GOT3 (cell line): ENCODE measurements around the gene GTF2B.
"Not testable (repeated sequence)": the region's sequence is repeated elsewhere in the genome, so short reads cannot be mapped to it uniquely, and the experiment has no call there.

Source experiments
- DNase-seq: peaks from one replicate; lab custom pipeline; 2025; ENCODE audit warnings: mixed read lengths; lab: John Stamatoyannopoulos, UW

The GTF2B gene

GRCh38 chr1:88883156-88883555 lies 8.2 kb downstream of the GTF2B start:
- DNase-seq = no peak

GRCh38 chr1:88880717-88881116 lies 10.7 kb downstream of the GTF2B start:
- not testable (repeated sequence) for DNase-seq

DNA sequence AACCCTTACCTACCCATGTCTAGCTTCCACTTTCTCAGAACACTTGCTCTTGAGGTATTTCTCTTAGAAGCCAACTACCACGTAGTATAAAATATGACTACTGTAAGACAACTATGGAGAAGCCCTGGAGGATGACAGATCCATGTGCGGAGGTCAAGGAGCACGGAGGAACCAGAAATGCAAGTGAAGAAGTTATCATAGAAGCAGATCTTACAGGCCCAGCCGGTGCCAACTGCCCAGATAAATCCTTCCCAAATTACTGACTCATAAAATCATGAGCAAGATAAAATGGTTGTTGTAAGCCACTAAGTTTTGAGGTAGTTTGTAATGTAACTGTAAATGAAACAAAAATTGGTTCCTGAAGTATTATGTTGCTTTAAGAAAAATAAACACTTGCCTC lies 12.6 kb downstream of the GTF2B start:
- DNase-seq = no peak

- no peak for DNase-seq
Observed at GRCh38 chr1:88877911-88878310, 13.5 kb downstream of the GTF2B start.

GRCh38 chr1:88877382-88877825 lies 14.0 kb downstream of the GTF2B start:
- no peak for DNase-seq

DNA sequence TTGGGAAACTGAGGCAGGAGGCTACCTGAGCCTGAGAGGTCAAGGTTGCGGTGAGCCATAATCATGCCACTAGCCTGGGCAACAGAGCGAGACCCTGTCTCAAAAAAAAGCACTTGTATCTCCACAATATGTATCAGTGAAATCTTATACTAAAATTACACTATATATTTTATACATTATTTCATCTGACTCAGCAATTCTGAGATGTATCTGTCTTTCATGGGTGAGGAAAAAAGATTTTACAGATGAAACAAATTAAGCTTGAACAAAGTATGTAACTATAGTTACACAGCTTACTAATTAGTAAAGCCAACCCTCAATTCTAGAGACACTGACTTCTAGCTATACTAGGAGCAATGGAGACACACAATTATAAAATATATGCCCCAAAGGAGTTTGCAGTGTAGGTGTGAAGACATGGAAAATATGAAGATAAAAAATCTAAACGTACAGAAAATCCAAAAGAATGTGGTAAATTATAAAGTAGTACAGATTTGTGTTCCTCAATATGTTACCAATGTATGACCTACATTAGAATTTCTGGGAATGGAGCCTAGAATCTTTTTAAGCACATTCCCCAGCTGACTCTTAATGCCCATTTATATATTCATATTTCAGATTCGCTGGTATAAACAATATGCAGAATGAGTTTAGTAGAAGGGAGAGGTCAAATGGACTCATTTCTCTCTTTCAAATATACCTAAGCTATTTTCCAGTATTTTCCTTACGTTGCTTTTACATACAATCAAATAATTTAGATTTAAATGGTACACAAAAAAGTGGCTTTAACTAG lies 14.6 kb downstream of the GTF2B start:
- no peak for DNase-seq

DNA sequence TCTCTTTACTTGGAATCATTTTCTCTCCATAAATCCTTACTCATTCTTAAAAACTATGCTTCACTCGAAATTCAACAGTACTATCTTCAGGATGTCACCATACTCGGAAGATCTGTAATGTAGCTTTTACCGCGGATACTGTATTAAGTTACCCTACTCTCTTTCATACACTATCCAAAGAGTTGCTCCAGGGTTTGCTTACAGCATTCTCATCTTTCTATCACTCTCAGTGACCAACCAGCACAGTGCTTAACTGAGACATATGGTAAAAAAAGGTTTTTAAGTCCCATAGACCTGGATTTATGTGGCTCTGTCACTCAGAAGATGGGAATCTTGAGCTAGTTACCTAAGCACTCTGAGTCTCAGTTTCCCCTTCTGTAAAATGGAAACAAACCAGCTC lies 15.8 kb downstream of the GTF2B start:
- DNase-seq = no peak

- no peak for DNase-seq
Observed at GRCh38 chr1:88873737-88874349, 17.5 kb downstream of the GTF2B start.

- not testable (repeated sequence) for DNase-seq
Observed at GRCh38 chr1:88869644-88870043, 21.7 kb downstream of the GTF2B start.

DNA sequence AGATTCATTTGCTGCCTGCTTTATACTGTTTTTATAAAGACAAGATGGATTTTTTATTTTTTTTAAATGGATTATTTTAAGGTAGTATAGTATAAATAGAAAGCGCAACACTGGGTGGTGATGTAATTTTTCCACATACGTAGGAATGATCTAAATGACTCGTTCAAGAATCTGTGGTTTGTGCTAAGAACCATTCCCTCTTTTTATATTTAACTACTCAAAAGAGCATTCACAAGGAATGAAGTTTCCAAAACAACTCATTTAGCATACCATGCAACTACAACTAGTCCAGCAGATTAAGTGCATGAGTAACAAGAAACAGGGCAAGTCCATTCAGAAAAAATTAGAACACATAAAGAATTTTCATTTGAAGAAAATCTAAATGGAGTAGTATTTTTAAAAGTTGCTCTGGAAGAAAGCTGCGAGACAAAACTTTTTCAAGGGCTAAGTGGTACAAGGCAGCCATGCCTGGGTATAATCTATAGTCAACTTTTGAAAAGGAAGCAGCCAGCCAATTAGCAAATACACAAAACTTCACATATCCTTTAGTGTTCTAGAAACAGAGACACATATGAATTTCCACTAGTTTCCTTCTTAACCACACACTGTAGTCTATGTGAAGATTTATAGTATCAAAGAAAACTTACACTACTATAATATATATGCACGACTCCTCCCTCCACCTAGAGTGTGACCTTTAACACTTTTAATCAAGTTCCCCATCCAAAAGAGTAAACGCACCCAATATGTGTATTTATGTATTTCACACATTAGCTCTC lies 23.4 kb downstream of the GTF2B start:
- no peak for DNase-seq

DNA sequence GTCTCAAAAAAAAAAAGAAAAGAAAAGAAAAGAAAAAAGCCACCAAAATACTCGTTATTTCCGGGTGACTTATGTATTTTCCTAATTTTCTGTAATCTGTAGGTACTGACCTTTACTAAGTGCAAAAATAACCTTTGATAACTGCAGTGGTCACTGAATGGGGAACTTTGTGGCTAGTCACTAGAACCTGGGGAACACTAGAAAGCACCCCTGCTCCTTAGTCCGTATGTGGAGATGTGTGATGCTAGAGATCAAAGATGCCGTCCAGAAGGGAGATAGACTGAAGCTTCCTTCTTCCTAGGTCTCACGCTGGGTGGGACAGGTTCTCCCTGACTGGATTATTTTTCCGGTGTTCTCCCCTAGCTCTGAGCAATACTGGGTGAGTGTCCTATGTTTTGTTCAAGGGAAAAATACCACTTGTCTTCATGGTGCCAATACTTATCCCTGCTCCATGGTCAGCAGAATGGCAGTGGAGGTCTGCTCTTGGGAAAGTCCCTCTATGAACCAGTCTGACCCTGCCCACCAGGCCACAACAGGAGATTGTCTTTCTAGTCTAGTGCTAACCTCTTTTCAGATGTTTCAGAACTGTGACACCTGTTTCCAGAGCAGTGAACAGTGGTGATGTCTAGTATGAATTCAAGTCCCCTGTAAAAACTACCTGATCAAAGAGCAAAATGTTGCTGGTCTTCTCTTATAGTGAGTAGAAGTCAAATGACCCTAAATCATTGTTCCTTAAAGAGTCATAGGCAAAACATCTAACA lies 39.9 kb downstream of the GTF2B start:
- DNase-seq = no peak

GRCh38 chr1:88847643-88848042 lies 43.7 kb downstream of the GTF2B start:
- no peak for DNase-seq

- DNase-seq = no peak
Observed at GRCh38 chr1:88825721-88826120, 65.6 kb downstream of the GTF2B start.

DNA sequence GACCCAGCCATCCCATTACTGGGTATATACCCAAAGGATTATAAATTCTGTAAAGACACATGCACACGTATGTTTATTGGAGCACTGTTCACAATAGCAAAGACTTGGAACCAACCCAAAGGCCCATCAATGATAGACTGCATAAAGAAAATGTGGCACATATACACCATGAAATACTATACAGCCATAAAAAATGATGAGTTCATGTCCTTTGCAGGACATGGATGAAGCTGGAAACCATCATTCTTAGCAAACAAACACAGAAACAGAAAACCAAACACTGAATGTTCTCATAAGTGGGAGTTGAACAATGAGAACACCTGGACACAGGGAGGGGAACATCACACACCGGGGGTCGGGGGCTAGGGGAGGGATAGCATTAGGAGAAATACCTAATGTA lies 71.7 kb downstream of the GTF2B start:
- not testable (repeated sequence) for DNase-seq

GRCh38 chr1:88813471-88813870 lies 77.9 kb downstream of the GTF2B start:
- DNase-seq = no peak

DNA sequence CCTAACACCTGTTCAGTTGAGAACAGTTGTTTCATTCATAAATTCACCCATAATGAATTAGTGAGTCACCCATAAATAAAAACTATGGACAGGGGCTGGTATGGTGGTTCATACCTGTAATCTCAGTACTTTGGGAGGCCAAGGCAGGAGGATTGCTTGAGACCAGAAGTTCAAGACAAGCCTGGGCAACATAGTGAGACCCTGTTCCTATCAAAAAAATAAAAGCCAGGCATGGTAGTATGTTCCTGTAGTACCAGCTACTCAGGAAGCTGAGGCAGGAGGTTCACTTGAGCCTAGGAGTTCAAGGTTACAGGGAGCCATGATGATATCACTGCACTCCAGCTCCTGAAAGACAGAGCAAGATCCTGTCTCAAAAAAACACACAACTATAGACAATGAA lies 79.0 kb downstream of the GTF2B start:
- DNase-seq = no peak

- no peak for DNase-seq
Observed at GRCh38 chr1:88803444-88803843, 87.9 kb downstream of the GTF2B start.

- no peak for DNase-seq
Observed at GRCh38 chr1:88802950-88803349, 88.4 kb downstream of the GTF2B start.
